K562 (cell line): Measurements from ENCODE around the gene MITF. TPM values are rescaled to one million over a fixed set of nuclear protein-coding genes. Genes with fewer than 3 reads are reported as not detected.

Source experiments
- ATAC-seq: fragments of 200-7000 bp; cut with Tn5 transposase; 3 replicates; pipeline ENCODE4 v1.9.1; 2020; ENCODE audit warnings: moderate library complexity
- BruUV-seq: library from RNA; stranded (reverse); fragments of 400-500 nt; replicated peaks from 2 replicates; lab custom pipeline; 2021; lab: Mats Ljungman, UMichigan
- CTCF ChIA-PET: fragments of 300-600 bp; formaldehyde crosslinking; extraction: SDS; loops from one replicate; lab custom pipeline; 2021; ENCODE audit warnings: low intra/inter-chr PET ratio; lab: Yijun Ruan, JAX
- POLR2A ChIA-PET: fragments of 300-600, 350-650 bp; sonication (Branson Sonifier 250); formaldehyde crosslinking; extraction: SDS; loops from one replicate; lab custom pipeline; 2021; ENCODE audit warnings: antibody characterized with exemption, inconsistent platforms; lab: Yijun Ruan, JAX
- DNase-seq, 4 experiments: peaks; one replicate each; pipeline versions ENCODE4 v3.0.0 to v3.0.0-alpha.2; 2011 to 2018; ENCODE audit warnings: low spot score in 3 of 4, mixed read lengths in 3 of 4; ENCODE audit errors: extremely low read depth in 1 of 4
- FAIRE-seq: peaks from 2 replicates; lab custom pipeline; 2011; peaks lifted over from hg19 to GRCh38; lab: Jason Lieb, UNC
- H2AFZ ChIP-seq: 2 replicates; pipeline ENCODE4 v1.6.0; 2011; ENCODE audit warnings: low read depth, low read length, control low read depth, inconsistent platforms
- H3K27ac ChIP-seq: fragments of 200-600 bp; 3 replicates; pipeline ENCODE4 v1.8.0; 2011; ENCODE audit warnings: low read depth, mild to moderate bottlenecking, control low read depth, inconsistent platforms, low read length, moderate library complexity, mixed read lengths; ENCODE audit errors: extremely low read depth
- H3K27me3 ChIP-seq, 2 experiments: fragments of 300-600 bp in 1 of 2; 2 replicates in 1 of 2; 3 replicates in 1 of 2; pipeline versions ENCODE4 v1.6.0 to v1.8.0; 2011; ENCODE audit warnings: inconsistent platforms in 2 of 2, low read length in 2 of 2, mild to moderate bottlenecking in 1 of 2, mixed read lengths in 1 of 2, moderate library complexity in 1 of 2; ENCODE audit not compliant: control insufficient read depth in 2 of 2, insufficient read depth in 2 of 2
- H3K36me3 ChIP-seq: fragments of 300-600 bp; 3 replicates; pipeline ENCODE4 v1.8.0; 2011; ENCODE audit warnings: mild to moderate bottlenecking, low read length, inconsistent platforms; ENCODE audit not compliant: control insufficient read depth, insufficient read depth
- H3K4me1 ChIP-seq, 2 experiments: fragments of 200-600 bp in 1 of 2; replicated peaks in 1 of 2; 2 replicates in 1 of 2; 3 replicates in 1 of 2; pipeline versions ENCODE4 v1.5.1 to v1.8.0; 2011; ENCODE audit warnings: inconsistent platforms in 2 of 2, low read length in 2 of 2, mild to moderate bottlenecking in 1 of 2, mixed read lengths in 1 of 2, moderate library complexity in 1 of 2; ENCODE audit not compliant: control insufficient read depth in 2 of 2, insufficient read depth in 2 of 2
- H3K4me2 ChIP-seq: 2 replicates; pipeline ENCODE4 v1.6.1; 2011; ENCODE audit warnings: low read length, control low read depth, inconsistent platforms, mixed read lengths; ENCODE audit not compliant: insufficient read depth
- H3K4me3 ChIP-seq: fragments of 200-600 bp; sonication (generic), shearing (Covaris generic); 2 replicates; pipeline ENCODE4 v1.5.1; 2016; ENCODE audit warnings: control low read depth, inconsistent platforms
- H3K79me2 ChIP-seq: fragments of 200-600 bp; 3 replicates; pipeline ENCODE4 v1.8.0; 2011; ENCODE audit warnings: low read length, inconsistent platforms; ENCODE audit not compliant: control insufficient read depth, insufficient read depth
- H3K9ac ChIP-seq, 2 experiments: 2 replicates each; pipeline versions ENCODE4 v1.6.0 to v1.6.1; 2011; ENCODE audit warnings: low read depth in 2 of 2, low read length in 2 of 2, control low read depth in 1 of 2, inconsistent platforms in 1 of 2, mild to moderate bottlenecking in 1 of 2, mixed read lengths in 1 of 2; ENCODE audit not compliant: insufficient read depth in 1 of 2
- H3K9me1 ChIP-seq: one replicate; pipeline ENCODE4 v1.6.0; 2011; ENCODE audit warnings: inconsistent platforms, mild to moderate bottlenecking, low read length, moderate library complexity; ENCODE audit not compliant: control insufficient read depth, insufficient read depth
- H3K9me3 ChIP-seq: replicated peaks from 2 replicates; pipeline ENCODE4 v1.5.1; 2011; ENCODE audit warnings: low read depth, low read length, inconsistent platforms; ENCODE audit not compliant: control insufficient read depth, insufficient read depth
- H4K20me1 ChIP-seq: replicated peaks from 2 replicates; pipeline ENCODE4 v1.6.1; 2011; ENCODE audit warnings: low read length, inconsistent platforms, mixed read lengths; ENCODE audit not compliant: control insufficient read depth, insufficient read depth
- BCOR ChIP-seq: fragments of 450-650 bp; IDR thresholded peaks from 2 replicates; pipeline ENCODE4 v1.6.1; 2016
- E2F1 ChIP-seq: sonication (generic); formaldehyde crosslinking; IDR thresholded peaks from 2 replicates; pipeline ENCODE4 v1.8.1; 2023; ENCODE audit warnings: mild to moderate bottlenecking, missing genetic modification reagents, moderate library complexity
- HINFP ChIP-seq: fragments of 450-650 bp; conservative IDR thresholded peaks from 2 replicates; pipeline ENCODE4 v1.6.1; 2016; ENCODE audit warnings: missing genetic modification characterization, low read depth, mild to moderate bottlenecking, control low read depth, missing compliant biosample characterization
- NFE2L1 ChIP-seq: fragments of 450-650 bp; IDR thresholded peaks from 2 replicates; pipeline ENCODE4 v1.6.1; 2016; ENCODE audit warnings: missing genetic modification characterization, low read depth, mild to moderate bottlenecking, missing compliant biosample characterization, moderate library complexity, borderline replicate concordance
- THRA ChIP-seq: fragments of 450-650 bp; IDR thresholded peaks from 2 replicates; pipeline ENCODE4 v1.6.1; 2017; ENCODE audit warnings: mild to moderate bottlenecking, moderate library complexity
- ZNF316 ChIP-seq: fragments of 450-650 bp; IDR thresholded peaks from 2 replicates; pipeline ENCODE4 v1.6.1; 2016
- ZNF778 ChIP-seq: fragments of 450-650 bp; formaldehyde crosslinking; IDR thresholded peaks from 2 replicates; pipeline ENCODE4 v1.4.0; 2020; ENCODE audit warnings: mild to moderate bottlenecking, moderate library complexity
- WGBS: fragments of 100-300 bp; shearing (Covaris generic); methylation state at CpG from one replicate; pipeline ENCODE4 v1.1.6; 2016; ENCODE audit warnings: low coverage, mixed read lengths; ENCODE audit not compliant: insufficient coverage; ENCODE audit errors: missing lambda C conversion rate; 5-methylcytosine and 5-hydroxymethylcytosine counted together
- in situ Hi-C: fragments of 300-500 bp; cut with MboI; formaldehyde crosslinking; loops from 4 replicates; pipeline ENCODE4 v1.15.0; 2018; ENCODE audit warnings: inconsistent platforms, mixed read lengths
- intact Hi-C: fragments of 100-400 bp; cut with micrococcal nuclease; formaldehyde crosslinking; loops from 2 replicates; pipeline ENCODE4 v1.14.2; 2022
- polyA plus RNA-seq, 8 experiments: library from polyadenylated mRNA; depleted of rRNA in 4 of 8; stranded (reverse) in 5 of 8; unstranded in 3 of 8; fragments of >200 nt; fragmentation: Nextera tagmentation in 2 of 8; fragmentation: Illumina TruSeq in 1 of 8; extraction: Ambion mirVana in 2 of 8; extraction: Trizol in 1 of 8; gene quantifications; 2 replicates each; pipeline versions ENCODE4 v1.2.1 to v1.2.3, GENCODE V29; 2011 to 2014; ENCODE audit warnings: inconsistent platforms in 1 of 8, missing spikeins in 1 of 8
- total RNA-seq, 7 experiments: library from RNA; depleted of rRNA in 6 of 7; stranded (reverse); fragments of >200 nt in 6 of 7; fragmentation: Illumina TruSeq in 2 of 7; extraction: Trizol in 2 of 7; gene quantifications; 2 replicates each; pipeline versions ENCODE4 v1.2.1 to v1.2.3, GENCODE V29; 2011 to 2021; ENCODE audit warnings: low replicate concordance in 1 of 7

MITF gene
- total and polyA plus RNA-seq, 9 of the 15 experiments (the other 6 are each of a cell fraction or from before 2014, with no cell fraction given) = 5.6 to 14.9 (median 11.1) TPM

- Histone ChIP-seq H3K9me1 (no peaks in the 10 kb centered on the region), H3K27ac (no peak overlapping the region), H2AFZ (no peak overlapping the region)
- CTCF ChIA-PET = no interaction called here
- TF ChIP-seq BCOR = peak; percentile 44; the same call in 1 of the 2 replicates
- TF ChIP-seq THRA = no peak
- TF ChIP-seq, all 486 proteins: peak for 1
- Histone ChIP-seq H3K36me3 (no peaks in the 10 kb centered on the region), H3K9ac (0 out of 4 replicates have a peak overlapping the region, but pooled peaks of 1 of the 2 experiments have one; percentile 16), H3K4me3 (no peak overlapping the region), H3K4me2 (no peak overlapping the region), H3K4me1 (peaks cover 4 to 32% of the 10 kb centered on the region in 2 experiments; a peak in 4 of 5 replicates), H3K27me3 (no peaks in the 10 kb centered on the region), H4K20me1 (no peaks in the 10 kb centered on the region; the same call in 1 of the 2 replicates), H3K9me3 (no peaks in the 10 kb centered on the region), H3K79me2 (peaks cover 78% of the 10 kb centered on the region)
- WGBS = 67% methylated on average over 4 of the region's 5 CpGs
- no peak for DNase-seq
- no TSS peak for BruUV-seq
- in situ Hi-C loops (no loop called here), intact Hi-C loops (no loop called here)
- FAIRE-seq = no peak
- ATAC-seq = no peak
- POLR2A ChIA-PET = no interaction called here
Observed at GRCh38 chr3:69767571-69767970, 28.3 kb downstream of the MITF start.

- H3K9me1 ChIP-seq = no peaks in the 10 kb centered on the region
- H3K4me3 ChIP-seq = no peak overlapping the region
- H3K4me2 ChIP-seq = no peak overlapping the region
- H3K79me2 ChIP-seq = peaks cover 77% of the 10 kb centered on the region
- no peaks in the 10 kb centered on the region for H3K36me3 ChIP-seq
- no peak overlapping the region for H2AFZ ChIP-seq
- no TSS peak for BruUV-seq
- in situ Hi-C loops (no loop called here), intact Hi-C loops (no loop called here)
- no peak for DNase-seq
- peaks cover 4 to 23% of the 10 kb centered on the region in 2 experiments; a peak in 4 of 5 replicates for H3K4me1 ChIP-seq
- H3K27ac ChIP-seq = no peak overlapping the region
- no peak overlapping the region for H3K9ac ChIP-seq
- no peak for ATAC-seq
- FAIRE-seq = no peak
- no peaks in the 10 kb centered on the region; the same call in 1 of the 2 replicates for H4K20me1 ChIP-seq
- ChIA-PET POLR2A (no interaction called here), CTCF (no interaction called here)
- H3K9me3 ChIP-seq = no peaks in the 10 kb centered on the region
- TF ChIP-seq ZNF316 (no peak), ZNF778 (no peak), E2F1 (no peak), NFE2L1 (no peak), HINFP (no peak)
- H3K27me3 ChIP-seq = no peaks in the 10 kb centered on the region
- 95% methylated on average over 2 of the region's 2 CpGs for WGBS
Observed at GRCh38 chr3:69768438-69768837, 29.2 kb downstream of the MITF start.
